Subcutaneous adipose tissue (tissue), 4 donors: ENCODE data around the gene SOCS3. TPM values are rescaled to one million over a fixed set of nuclear protein-coding genes. Genes with fewer than 3 reads are reported as not detected.

Experiments
- total RNA-seq, 4 donors: library from RNA; depleted of rRNA; stranded (reverse); fragments of >200 nt; gene quantifications; one replicate each; pipeline ENCODE4 v1.1.0, GENCODE V29; 2016
- TF ChIP-seq, protein P1 (sequence below): fragments of 450-650 bp; IDR thresholded peaks from one replicate; pipeline ENCODE4 v1.5.1; 2016; ENCODE audit warnings: low read depth, mild to moderate bottlenecking, control low read depth, antibody characterized with exemption, moderate library complexity

Gene SOCS3, protein sequence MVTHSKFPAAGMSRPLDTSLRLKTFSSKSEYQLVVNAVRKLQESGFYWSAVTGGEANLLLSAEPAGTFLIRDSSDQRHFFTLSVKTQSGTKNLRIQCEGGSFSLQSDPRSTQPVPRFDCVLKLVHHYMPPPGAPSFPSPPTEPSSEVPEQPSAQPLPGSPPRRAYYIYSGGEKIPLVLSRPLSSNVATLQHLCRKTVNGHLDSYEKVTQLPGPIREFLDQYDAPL
- total RNA-seq, result 10 to 100 TPM; 15.4 to 33.3 (median 24.7) TPM

- TF ChIP-seq, protein P1, sequence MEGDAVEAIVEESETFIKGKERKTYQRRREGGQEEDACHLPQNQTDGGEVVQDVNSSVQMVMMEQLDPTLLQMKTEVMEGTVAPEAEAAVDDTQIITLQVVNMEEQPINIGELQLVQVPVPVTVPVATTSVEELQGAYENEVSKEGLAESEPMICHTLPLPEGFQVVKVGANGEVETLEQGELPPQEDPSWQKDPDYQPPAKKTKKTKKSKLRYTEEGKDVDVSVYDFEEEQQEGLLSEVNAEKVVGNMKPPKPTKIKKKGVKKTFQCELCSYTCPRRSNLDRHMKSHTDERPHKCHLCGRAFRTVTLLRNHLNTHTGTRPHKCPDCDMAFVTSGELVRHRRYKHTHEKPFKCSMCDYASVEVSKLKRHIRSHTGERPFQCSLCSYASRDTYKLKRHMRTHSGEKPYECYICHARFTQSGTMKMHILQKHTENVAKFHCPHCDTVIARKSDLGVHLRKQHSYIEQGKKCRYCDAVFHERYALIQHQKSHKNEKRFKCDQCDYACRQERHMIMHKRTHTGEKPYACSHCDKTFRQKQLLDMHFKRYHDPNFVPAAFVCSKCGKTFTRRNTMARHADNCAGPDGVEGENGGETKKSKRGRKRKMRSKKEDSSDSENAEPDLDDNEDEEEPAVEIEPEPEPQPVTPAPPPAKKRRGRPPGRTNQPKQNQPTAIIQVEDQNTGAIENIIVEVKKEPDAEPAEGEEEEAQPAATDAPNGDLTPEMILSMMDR, result no peak
These were observed at the start of gene SOCS3 for GRCh38 chr17:78359997-78360370. Gene SOCS3, minus strand, starts transcription at chr17:78360077. Its CDS starts 982 bp downstream, at chr17:78359095.

DNA sequence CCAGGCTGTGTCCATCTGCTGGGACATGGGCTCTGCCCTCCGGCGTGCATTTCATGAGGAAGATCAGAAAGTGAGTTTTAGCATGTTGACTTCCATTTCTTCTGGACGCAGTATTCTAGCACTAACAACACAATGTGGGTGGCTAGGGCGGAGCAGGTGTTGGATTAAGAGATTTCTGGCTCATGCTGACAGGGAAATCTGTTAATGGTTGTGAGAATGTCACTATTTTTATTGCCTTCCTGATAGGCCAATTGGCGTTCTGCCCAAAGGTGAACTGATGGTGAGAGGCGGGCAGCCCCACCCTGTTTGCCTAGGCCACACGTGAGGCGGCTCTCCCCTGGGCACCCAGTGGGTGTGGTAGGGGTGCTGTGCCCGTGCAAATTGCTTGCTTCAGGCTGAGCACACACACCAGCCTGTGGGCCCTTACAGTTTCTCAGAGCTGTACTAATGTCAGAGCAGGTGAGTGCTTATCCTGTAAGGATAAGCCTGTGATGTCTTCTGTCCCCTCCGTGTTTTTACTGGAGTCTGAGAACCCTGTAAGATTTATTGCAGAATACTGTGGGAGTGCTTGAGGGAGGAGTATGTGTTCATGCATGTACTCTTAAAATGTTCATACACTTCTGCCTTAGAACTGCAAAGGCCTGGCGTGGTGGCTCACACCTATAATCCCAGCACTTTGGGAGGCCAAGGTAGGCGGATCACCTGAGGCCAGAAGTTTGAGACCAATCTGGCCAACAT lies 49.5 kb upstream of the SOCS3 start:
- TF ChIP-seq, protein P1, result no peak

- TF ChIP-seq, protein P1, result no peak
These were observed 48.7 kb upstream of the SOCS3 start for GRCh38 chr17:78408476-78409050.

GRCh38 chr17:78407387-78408000 lies 47.6 kb upstream of the SOCS3 start:
- TF ChIP-seq, protein P1, result no peak

DNA sequence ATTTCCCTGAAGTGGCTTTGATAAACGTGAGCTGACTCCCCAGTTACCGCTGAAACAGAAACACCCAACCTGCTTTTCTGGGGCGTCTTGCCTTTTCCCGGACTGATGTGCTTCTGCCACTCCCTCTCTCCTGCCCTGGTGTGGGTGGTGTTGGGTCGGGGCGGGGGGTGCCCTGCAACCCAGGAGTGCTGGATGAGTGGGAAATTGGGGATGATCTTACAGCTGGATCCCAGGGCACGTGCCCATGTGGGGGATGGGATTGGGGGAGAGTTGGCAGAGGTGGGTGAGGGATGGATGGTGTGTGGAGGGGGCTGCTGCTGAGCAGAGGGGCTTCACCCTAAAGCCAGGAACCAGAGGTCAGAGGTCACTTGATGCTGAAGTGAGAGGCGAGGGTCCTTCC lies 47.0 kb upstream of the SOCS3 start:
- TF ChIP-seq, protein P1, result no peak

DNA sequence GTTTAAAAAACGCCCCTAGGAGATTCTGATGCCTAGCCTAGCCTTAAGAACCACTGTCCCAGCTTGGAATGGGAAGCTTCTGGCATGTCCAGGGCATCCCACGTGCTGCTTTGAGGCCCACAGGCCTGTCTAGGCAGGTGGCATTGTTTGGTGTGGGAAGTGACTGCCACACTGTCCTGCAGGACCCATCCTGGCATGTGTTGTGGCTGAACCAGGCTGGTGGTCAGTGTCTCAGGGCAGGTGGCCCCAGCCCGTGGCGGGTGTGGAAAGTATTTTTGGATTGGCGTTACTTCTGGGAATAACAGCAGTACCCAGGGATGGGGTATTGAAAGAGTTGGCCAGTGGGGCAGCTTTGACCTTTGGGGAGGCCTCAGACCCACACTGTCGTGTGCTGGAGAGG lies 46.5 kb upstream of the SOCS3 start:
- TF ChIP-seq, protein P1, result no peak

- TF ChIP-seq, protein P1, result no peak
These were observed 43.9 kb upstream of the SOCS3 start for GRCh38 chr17:78403822-78404221.
